ENCODE data around the gene SMARCC1.

DNA sequence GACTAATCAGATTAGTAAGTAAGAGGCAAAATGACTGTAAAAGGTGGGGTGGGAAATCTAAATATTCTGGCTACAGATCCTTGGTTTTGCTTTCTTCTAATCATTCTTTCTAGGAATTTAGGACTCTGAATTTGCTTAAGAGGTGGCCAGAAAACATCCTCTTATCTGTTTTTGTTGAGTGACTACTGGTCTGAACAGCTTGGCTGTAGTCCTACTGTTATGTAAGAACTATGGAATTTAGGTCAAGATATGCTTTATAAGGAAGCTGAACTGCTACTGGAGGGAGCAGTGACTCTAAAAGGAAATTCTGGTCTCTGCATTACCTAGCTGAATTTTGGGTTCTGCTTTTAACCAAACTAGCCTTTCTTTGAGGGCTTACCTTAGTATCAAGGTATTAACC is 169.5 kb downstream of the SMARCC1 start:
- TF ChIP-seq, protein P1, sequence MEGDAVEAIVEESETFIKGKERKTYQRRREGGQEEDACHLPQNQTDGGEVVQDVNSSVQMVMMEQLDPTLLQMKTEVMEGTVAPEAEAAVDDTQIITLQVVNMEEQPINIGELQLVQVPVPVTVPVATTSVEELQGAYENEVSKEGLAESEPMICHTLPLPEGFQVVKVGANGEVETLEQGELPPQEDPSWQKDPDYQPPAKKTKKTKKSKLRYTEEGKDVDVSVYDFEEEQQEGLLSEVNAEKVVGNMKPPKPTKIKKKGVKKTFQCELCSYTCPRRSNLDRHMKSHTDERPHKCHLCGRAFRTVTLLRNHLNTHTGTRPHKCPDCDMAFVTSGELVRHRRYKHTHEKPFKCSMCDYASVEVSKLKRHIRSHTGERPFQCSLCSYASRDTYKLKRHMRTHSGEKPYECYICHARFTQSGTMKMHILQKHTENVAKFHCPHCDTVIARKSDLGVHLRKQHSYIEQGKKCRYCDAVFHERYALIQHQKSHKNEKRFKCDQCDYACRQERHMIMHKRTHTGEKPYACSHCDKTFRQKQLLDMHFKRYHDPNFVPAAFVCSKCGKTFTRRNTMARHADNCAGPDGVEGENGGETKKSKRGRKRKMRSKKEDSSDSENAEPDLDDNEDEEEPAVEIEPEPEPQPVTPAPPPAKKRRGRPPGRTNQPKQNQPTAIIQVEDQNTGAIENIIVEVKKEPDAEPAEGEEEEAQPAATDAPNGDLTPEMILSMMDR (IDR thresholded peaks at IDR 0.05 in 8 of 11, conservative IDR thresholded peaks at IDR 0.05 in 3 of 11), result no peak
- TF ChIP-seq POLR2A (IDR thresholded peaks at IDR 0.05), result no peak
- TF ChIP-seq POLR2AphosphoS5 (IDR thresholded peaks at IDR 0.05), result no peak

Measured in spleen (tissue), 7 donors.